Erythroblast (primary cell): ENCODE data around the gene GTPBP10.

Experiments used
- GATA1 ChIP-seq: IDR thresholded peaks from 2 replicates; pipeline ENCODE4 v1.6.1; 2011; ENCODE audit warnings: low read depth, mild to moderate bottlenecking, control low read depth, low read length, moderate library complexity
- POLR2A ChIP-seq: IDR thresholded peaks from 2 replicates; pipeline ENCODE4 v1.6.1; 2011; ENCODE audit warnings: mild to moderate bottlenecking, low read length

DNA sequence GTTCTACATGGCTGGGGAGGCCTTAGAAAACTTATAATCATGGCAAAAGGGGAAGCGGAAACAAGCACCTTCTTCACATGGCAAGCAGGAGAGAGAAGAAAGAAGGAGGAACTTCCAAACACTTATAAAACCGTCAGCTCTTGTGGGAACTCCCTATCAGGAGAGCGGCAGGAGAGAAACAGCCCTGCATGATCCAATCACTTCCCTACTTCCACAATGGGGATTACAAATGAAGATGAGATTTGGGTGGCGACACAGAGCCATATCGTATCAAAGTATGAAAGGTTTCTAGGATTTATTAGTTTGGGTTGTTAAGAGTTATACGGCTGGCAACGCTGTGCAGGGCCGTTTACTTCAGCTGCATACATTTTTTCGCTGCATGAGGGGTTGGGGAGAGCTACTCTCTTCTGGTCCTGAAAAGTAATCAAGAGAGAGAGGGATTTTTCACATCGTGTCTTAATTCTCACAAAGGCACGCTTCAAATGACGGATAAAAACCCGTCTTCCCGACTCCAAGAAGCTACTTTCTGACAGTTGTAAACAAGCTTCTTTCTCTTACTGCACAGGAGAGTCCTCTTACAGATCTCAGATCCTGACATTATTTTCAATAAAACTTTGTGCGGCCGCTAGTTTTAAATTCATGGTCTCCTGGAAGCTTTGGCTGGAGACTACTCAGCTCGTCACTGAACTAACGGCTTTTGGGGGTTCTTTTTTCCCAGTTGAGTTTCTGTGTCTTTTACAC lies 751 bp upstream of the GTPBP10 start:
- TF ChIP-seq POLR2A, result no peak
- TF ChIP-seq GATA1, result no peak
